BJ (cell line): ENCODE measurements around the gene JAK2. TPM values are rescaled to one million over a fixed set of nuclear protein-coding genes. Genes with fewer than 3 reads are reported as not detected.

Experiments used
- CTCF ChIA-PET: fragments of 350-600 bp; formaldehyde crosslinking; extraction: SDS; loops from one replicate; lab custom pipeline; 2021; ENCODE audit warnings: antibody characterized with exemption, inconsistent platforms; lab: Yijun Ruan, JAX
- POLR2A ChIA-PET: fragments of 300-600 bp; sonication (Branson Sonifier 250); formaldehyde crosslinking; extraction: SDS; loops from one replicate; lab custom pipeline; 2021; ENCODE audit warnings: antibody characterized with exemption; lab: Charles Lee
- DNase-seq: peaks from one replicate; pipeline ENCODE4 v3.0.0-alpha.2; 2011; ENCODE audit warnings: low read depth
- H3K27me3 ChIP-seq: 2 replicates; pipeline ENCODE4 v1.6.0; 2011; ENCODE audit warnings: low read length; ENCODE audit not compliant: control insufficient read depth, insufficient read depth
- H3K36me3 ChIP-seq: 2 replicates; pipeline ENCODE4 v1.5.1; 2011; ENCODE audit warnings: low read length; ENCODE audit not compliant: control insufficient read depth, insufficient read depth
- H3K4me3 ChIP-seq: 2 replicates; pipeline ENCODE4 v1.5.1; 2011; ENCODE audit warnings: low read depth, mild to moderate bottlenecking, control low read depth, low read length
- polyA plus RNA-seq: library from polyadenylated mRNA; depleted of rRNA; stranded (reverse); fragments of >200 nt; gene quantifications from 2 replicates; pipeline ENCODE4 v1.2.3, GENCODE V29; 2011
- TF ChIP-seq, protein P1 (sequence below): IDR thresholded peaks from 2 replicates; pipeline ENCODE4 v1.5.1; 2011; ENCODE audit warnings: low read depth, mild to moderate bottlenecking, control low read depth, inconsistent platforms, low read length, moderate library complexity; ENCODE audit not compliant: insufficient read depth

JAK2 gene
- polyA plus RNA-seq, 1 experiment, result 2.0 TPM

DNA sequence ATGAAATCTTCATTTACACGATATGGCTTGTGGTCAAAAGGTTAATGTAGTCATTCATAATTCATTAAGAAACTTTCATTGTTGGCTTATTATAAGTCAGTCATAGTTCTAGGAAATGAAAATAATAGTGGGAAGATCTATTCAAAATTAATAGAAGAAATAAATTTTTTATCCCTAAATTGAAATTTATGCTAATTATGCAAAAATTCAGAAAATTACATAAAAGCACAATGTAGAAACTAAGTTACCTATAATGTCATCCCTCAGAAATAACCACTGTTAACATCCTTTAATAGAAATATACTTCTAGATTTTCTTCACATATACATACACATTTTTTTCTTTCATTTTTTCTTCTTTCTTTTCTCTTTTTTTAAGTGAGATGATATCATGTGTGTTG, 15.9 kb upstream of the JAK2 start:
- POLR2A ChIA-PET, result no interaction called here
- CTCF ChIA-PET, result interaction anchor here (0.7 kb wide), 1 partner anchor 11 kb away, joined by 3 read pairs; no protein-coding TSS in a partner anchor
- H3K27me3 ChIP-seq, result no peaks in the 10 kb centered on the region
- no peak for DNase-seq
- H3K36me3 ChIP-seq, result no peaks in the 10 kb centered on the region
- no peak overlapping the region for H3K4me3 ChIP-seq
- TF ChIP-seq, protein P1, sequence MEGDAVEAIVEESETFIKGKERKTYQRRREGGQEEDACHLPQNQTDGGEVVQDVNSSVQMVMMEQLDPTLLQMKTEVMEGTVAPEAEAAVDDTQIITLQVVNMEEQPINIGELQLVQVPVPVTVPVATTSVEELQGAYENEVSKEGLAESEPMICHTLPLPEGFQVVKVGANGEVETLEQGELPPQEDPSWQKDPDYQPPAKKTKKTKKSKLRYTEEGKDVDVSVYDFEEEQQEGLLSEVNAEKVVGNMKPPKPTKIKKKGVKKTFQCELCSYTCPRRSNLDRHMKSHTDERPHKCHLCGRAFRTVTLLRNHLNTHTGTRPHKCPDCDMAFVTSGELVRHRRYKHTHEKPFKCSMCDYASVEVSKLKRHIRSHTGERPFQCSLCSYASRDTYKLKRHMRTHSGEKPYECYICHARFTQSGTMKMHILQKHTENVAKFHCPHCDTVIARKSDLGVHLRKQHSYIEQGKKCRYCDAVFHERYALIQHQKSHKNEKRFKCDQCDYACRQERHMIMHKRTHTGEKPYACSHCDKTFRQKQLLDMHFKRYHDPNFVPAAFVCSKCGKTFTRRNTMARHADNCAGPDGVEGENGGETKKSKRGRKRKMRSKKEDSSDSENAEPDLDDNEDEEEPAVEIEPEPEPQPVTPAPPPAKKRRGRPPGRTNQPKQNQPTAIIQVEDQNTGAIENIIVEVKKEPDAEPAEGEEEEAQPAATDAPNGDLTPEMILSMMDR, result no peak

DNA sequence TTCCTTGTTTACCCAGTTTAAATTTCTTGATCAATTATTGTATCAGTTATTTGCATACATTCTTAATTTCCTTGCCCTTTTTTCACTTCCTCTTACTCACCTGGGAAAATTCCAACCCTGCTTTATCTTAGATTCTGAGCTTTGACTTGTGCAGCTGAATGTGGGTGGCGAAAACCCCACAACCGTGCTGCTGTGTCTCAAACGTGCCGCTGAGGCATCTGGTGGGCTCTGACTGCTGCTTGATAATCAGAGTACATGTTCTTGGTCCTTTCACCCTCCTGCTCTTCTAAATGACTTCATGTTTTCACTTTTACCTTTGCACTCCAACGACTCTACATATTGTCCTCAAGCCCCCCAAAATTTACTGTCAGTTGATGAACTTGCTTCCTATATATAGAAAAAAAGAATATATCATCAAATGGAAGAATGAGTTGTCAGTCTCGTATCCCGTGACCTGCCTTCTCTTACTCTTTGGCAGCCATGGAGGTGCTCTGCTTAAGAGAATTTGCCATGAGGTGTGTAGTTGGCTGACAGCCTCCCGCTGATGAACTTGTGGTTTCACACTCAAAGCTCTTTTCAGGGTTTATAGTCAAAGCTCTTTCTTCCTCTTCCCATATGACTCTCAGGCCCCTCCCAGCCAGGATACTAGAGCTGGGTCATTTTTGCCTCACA, 14.0 kb upstream of the JAK2 start:
- CTCF ChIA-PET, result interaction anchor here (0.7 to 1.0 kb wide), 2 partner anchors 17 to 212 kb away, joined by 3 read pairs; no protein-coding TSS in a partner anchor
- POLR2A ChIA-PET, result no interaction called here
- TF ChIP-seq, protein P1, result no peak
- no peak for DNase-seq
- no peaks in the 10 kb centered on the region for H3K36me3 ChIP-seq
- H3K27me3 ChIP-seq, result no peaks in the 10 kb centered on the region
- no peak overlapping the region for H3K4me3 ChIP-seq

DNA sequence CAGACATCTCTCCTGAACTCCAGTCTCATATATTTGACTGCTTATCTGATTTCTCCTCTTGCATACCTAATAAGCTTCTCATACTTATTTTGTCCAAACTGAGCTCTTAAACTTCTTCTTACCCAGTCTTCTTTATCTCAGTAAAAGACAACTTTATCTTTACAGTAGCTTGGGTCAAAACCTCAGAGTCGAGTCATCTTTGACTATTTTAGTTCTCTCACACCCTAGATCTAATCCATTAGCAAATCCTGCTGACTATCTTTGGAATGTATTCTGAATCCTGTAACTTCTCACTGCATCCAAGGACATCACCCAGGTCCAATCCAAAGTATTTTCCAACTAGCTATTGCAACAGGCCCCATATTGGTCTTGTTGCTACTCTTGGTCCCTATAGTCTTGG, 11.8 kb upstream of the JAK2 start:
- ChIA-PET POLR2A (no interaction called here), CTCF (interaction anchor here (0.9 kb wide), 1 partner anchor 214 kb away, joined by 3 read pairs; no protein-coding TSS in a partner anchor)
- TF ChIP-seq, protein P1, result no peak

DNA sequence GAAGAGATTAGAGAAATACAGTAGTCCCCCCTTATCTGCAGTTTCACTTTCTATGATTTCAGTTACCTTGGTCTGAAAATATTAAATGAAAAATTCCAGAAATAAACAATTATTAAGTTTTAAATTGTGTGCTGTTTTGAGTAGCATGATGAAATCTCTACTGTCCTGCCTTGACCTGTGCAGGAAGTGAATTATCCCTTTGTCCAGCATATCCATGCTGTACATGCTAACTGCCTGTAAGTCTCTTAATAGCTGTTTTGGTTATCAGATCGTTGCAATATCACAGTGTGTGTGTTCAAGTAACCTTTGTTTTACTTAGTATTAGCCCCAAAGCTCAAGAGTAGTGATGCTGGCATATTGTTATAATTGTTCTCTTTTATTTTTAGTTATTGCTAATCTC, 11.2 kb upstream of the JAK2 start:
- Histone ChIP-seq H3K4me3 (no peak overlapping the region), H3K36me3 (no peaks in the 10 kb centered on the region), H3K27me3 (no peaks in the 10 kb centered on the region)
- CTCF ChIA-PET, result interaction anchor here (0.6 to 0.9 kb wide), 2 partner anchors 165 to 214 kb away, joined by 3 read pairs; no protein-coding TSS in a partner anchor
- POLR2A ChIA-PET, result no interaction called here
- TF ChIP-seq, protein P1, result no peak
- no peak for DNase-seq

More for the DNA sequence above, 11.8 kb upstream of the JAK2 start:
- no peak overlapping the region for H3K4me3 ChIP-seq
- H3K36me3 ChIP-seq, result no peaks in the 10 kb centered on the region
- no peaks in the 10 kb centered on the region for H3K27me3 ChIP-seq
- no peak for DNase-seq

DNA sequence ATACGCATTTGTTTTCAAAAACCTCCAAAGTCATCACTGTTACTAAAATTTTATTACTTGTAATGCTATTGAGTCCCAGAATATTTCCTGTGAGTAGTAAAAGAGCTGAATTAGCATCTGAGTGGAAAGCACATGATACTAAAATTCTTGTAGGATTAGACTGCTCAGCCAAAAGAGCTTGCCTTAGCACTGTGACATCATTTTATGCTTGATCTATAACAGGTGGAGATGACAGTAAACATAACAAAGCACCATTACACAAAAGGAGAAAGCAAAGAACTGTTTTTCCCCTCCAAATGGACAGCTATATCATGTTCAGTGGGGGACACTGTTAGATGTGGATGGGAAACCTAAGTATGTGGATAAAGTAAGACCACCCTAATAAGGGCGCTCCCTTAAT, 5.8 kb upstream of the JAK2 start:
- DNase-seq, result no peak
- Histone ChIP-seq H3K27me3 (no peaks in the 10 kb centered on the region), H3K4me3 (no peak overlapping the region), H3K36me3 (no peaks in the 10 kb centered on the region)
- ChIA-PET POLR2A (no interaction called here), CTCF (interaction anchor here (1.0 to 1.7 kb wide), 3 partner anchors 10 to 219 kb away, joined by 3 to 8 read pairs (median 8); no protein-coding TSS in a partner anchor)
- TF ChIP-seq, protein P1, result no peak
